Neural progenitor cell (in vitro differentiated cells): ENCODE data around the gene KAZN.

Experiments used
- CTCF ChIP-seq: fragments of 200-600 bp; sonication (generic); IDR thresholded peaks from 2 replicates; pipeline ENCODE4 v1.5.1; 2017; ENCODE audit warnings: antibody characterized with exemption, mild to moderate bottlenecking
- EZH2 ChIP-seq: fragments of 200-600 bp; sonication (generic); IDR thresholded peaks from 2 replicates; pipeline ENCODE4 v1.6.1; 2017; ENCODE audit warnings: antibody characterized with exemption, mild to moderate bottlenecking, moderate library complexity
- EZH2phosphoT487 ChIP-seq: fragments of 200-600 bp; sonication (generic); IDR thresholded peaks from 2 replicates; pipeline ENCODE4 v1.6.1; 2017; ENCODE audit warnings: antibody characterized with exemption

- TF ChIP-seq CTCF (no peak), EZH2 (no peak), EZH2phosphoT487 (no peak)
These were observed 328.5 kb downstream of the KAZN start for GRCh38 chr1:14926818-14927575.
